ENCODE results near the gene PARP9.

DNA sequence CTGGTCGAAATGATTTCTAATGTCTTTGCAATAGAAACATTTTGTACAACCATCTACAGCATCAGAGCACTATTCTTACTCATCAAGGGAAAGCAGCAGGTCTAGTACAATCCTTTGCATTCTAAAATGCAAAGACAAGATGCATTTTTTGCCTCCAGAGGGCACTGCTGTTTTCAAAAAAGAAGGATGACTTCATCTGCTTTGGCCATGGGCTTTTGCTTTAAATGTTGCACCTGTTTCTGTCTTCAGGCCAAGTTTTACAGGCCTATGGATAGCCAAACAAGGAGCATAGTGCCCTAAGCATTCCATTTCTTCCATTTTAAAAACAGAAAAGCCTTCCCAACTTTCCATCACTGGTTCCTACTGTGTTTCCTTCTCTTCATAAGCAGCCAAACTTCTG lies 3.4 kb downstream of the PARP9 start:
- TF ChIP-seq REST (IDR thresholded peaks at IDR 0.05; ENCODE audit: insufficient read depth in 1 of 2, low read depth in 2 of 2, low read length in 2 of 2) (no peak), POLR2AphosphoS5 (IDR thresholded peaks at IDR 0.05; ENCODE audit: low read depth, low read length) (no peak), SIN3A (IDR thresholded peaks at IDR 0.05; ENCODE audit: borderline replicate concordance, insufficient read depth, low read length) (no peak), TAF1 (IDR thresholded peaks at IDR 0.05; ENCODE audit: borderline replicate concordance, insufficient read depth, low read length) (no peak), FOXP2 (optimal IDR thresholded peaks at IDR 0.05; ENCODE audit: borderline replicate concordance, extremely low read depth, extremely low read length, insufficient read depth) (no peak)
